HepG2 (cell line): ENCODE data around the gene YY1. TPM values are rescaled to one million over a fixed set of nuclear protein-coding genes. Genes with fewer than 3 reads are reported as not detected.

Experiments used
- CBX1 ChIP-seq: IDR thresholded peaks from one replicate; pipeline ENCODE4 v1.6.1; 2016; ENCODE audit warnings: antibody characterized with exemption, low read depth
- CEBPB ChIP-seq: IDR thresholded peaks from 2 replicates; pipeline ENCODE4 v1.6.1; 2011; ENCODE audit warnings: low read depth, low read length, improper control_type of control experiment, borderline replicate concordance
- HNF4G ChIP-seq, 2 experiments: sonication (generic) in 1 of 2; formaldehyde crosslinking in 1 of 2; IDR thresholded peaks; 2 replicates each; pipeline versions ENCODE4 v1.4.0 to v1.6.1; 2011 to 2020; ENCODE audit warnings: borderline replicate concordance in 2 of 2, low read depth in 2 of 2, mild to moderate bottlenecking in 2 of 2, low read length in 1 of 2, missing genetic modification reagents in 1 of 2, moderate library complexity in 1 of 2
- PHF20 ChIP-seq: sonication (generic); formaldehyde crosslinking; IDR thresholded peaks from 2 replicates; pipeline ENCODE4 v1.5.0; 2020; ENCODE audit warnings: mild to moderate bottlenecking, missing genetic modification reagents
- ZBTB42 ChIP-seq: sonication (generic); formaldehyde crosslinking; IDR thresholded peaks from 2 replicates; pipeline ENCODE4 v1.5.0; 2020; ENCODE audit warnings: mild to moderate bottlenecking, missing genetic modification reagents
- ZNF30 ChIP-seq: sonication (generic); formaldehyde crosslinking; IDR thresholded peaks from 2 replicates; pipeline ENCODE4 v1.5.0; 2020; ENCODE audit warnings: mild to moderate bottlenecking, missing genetic modification reagents
- ZZZ3 ChIP-seq: sonication (generic); formaldehyde crosslinking; IDR thresholded peaks from 2 replicates; pipeline ENCODE4 v1.4.0; 2020; ENCODE audit warnings: missing genetic modification reagents, mild to moderate bottlenecking, borderline replicate concordance
- polyA plus RNA-seq, 8 experiments: library from polyadenylated mRNA; depleted of rRNA in 3 of 8; stranded (reverse) in 7 of 8; unstranded in 1 of 8; fragments of >200 nt; fragmentation: Illumina TruSeq in 4 of 8; extraction: Trizol in 4 of 8; gene quantifications; 2 replicates each; pipeline versions ENCODE4 v1.2.1 to v1.2.3, GENCODE V29; 2011 to 2016; ENCODE audit warnings: low read depth in 4 of 8, missing spikeins in 1 of 8, mixed read lengths in 1 of 8; ENCODE audit not compliant: insufficient read depth in 1 of 8
- total RNA-seq, 5 experiments: library from RNA; depleted of rRNA; stranded (reverse); fragments of >200 nt; fragmentation: Illumina TruSeq; extraction: Trizol; gene quantifications; 2 replicates each; pipeline ENCODE4 v1.2.3, GENCODE V29; 2016; ENCODE audit warnings: low read depth in 1 of 5
- TF ChIP-seq, protein P1 (sequence below): IDR thresholded peaks from 2 replicates; pipeline ENCODE4 v1.6.1; 2012; ENCODE audit warnings: low read length, improper control_type of control experiment
- TF ChIP-seq, protein P2 (sequence below): sonication (generic); formaldehyde crosslinking; IDR thresholded peaks from 2 replicates; pipeline ENCODE4 v1.4.0; 2020; ENCODE audit warnings: missing genetic modification reagents
- TF ChIP-seq, protein P3 (sequence below): sonication (generic); formaldehyde crosslinking; IDR thresholded peaks from 2 replicates; pipeline ENCODE4 v1.9.0; 2022; ENCODE audit warnings: low read depth, missing genetic modification reagents
- TF ChIP-seq, protein P4 (sequence below): IDR thresholded peaks from 2 replicates; pipeline ENCODE4 v1.6.1; 2016
- TF ChIP-seq, protein P5 (sequence below): sonication (generic); formaldehyde crosslinking; IDR thresholded peaks from 2 replicates; pipeline ENCODE4 v1.4.0; 2020; ENCODE audit warnings: mild to moderate bottlenecking, missing genetic modification reagents

Gene YY1
- total and polyA plus RNA-seq, 2 of the 13 experiments (the other 11 are each of a cell fraction or from before 2014, with no cell fraction given): 29.4 to 68.1 TPM

DNA sequence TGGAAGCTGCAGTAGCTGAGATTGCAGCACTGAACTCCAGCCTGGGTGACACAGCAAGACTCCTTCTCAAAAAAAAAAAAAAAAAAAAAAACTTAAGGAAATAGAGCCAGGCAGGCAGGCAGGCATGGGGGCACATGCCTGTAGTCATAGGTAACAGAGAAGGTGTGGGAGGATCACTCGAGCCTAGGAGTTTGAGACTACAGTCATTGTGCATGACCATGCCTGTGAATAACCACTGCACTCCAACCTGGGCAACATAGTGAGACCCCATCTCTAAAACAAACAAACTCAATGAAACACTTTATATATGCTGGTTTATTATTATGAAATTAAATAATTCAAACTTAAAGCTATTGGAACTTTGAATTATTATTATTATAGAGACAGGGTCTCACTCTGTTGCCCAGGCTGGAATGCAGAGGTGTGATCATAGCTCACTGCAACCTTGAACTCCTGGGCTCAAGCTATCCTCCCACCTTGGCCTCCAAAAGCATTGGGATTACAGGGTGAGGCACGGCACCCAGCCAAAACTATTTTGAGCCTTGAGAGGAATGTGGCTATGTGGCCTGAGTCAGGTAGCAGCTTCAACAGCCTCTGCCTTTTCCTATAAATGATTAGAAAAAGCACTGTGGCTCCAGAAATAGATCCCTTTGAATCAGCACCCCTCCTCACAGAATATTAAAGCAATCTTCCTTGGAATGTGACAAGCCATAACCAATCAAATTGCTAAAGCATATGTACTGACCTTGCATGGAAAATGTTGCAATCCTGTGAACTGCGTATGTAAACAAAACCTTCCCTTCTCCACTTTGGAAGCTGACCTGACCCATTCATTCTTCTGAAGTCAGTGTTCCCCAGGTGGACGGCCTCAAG lies 34.7 kb upstream of the YY1 start (continued):
- TF ChIP-seq, protein P1, sequence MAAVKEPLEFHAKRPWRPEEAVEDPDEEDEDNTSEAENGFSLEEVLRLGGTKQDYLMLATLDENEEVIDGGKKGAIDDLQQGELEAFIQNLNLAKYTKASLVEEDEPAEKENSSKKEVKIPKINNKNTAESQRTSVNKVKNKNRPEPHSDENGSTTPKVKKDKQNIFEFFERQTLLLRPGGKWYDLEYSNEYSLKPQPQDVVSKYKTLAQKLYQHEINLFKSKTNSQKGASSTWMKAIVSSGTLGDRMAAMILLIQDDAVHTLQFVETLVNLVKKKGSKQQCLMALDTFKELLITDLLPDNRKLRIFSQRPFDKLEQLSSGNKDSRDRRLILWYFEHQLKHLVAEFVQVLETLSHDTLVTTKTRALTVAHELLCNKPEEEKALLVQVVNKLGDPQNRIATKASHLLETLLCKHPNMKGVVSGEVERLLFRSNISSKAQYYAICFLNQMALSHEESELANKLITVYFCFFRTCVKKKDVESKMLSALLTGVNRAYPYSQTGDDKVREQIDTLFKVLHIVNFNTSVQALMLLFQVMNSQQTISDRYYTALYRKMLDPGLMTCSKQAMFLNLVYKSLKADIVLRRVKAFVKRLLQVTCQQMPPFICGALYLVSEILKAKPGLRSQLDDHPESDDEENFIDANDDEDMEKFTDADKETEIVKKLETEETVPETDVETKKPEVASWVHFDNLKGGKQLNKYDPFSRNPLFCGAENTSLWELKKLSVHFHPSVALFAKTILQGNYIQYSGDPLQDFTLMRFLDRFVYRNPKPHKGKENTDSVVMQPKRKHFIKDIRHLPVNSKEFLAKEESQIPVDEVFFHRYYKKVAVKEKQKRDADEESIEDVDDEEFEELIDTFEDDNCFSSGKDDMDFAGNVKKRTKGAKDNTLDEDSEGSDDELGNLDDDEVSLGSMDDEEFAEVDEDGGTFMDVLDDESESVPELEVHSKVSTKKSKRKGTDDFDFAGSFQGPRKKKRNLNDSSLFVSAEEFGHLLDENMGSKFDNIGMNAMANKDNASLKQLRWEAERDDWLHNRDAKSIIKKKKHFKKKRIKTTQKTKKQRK: no peak
- TF ChIP-seq, protein P2, sequence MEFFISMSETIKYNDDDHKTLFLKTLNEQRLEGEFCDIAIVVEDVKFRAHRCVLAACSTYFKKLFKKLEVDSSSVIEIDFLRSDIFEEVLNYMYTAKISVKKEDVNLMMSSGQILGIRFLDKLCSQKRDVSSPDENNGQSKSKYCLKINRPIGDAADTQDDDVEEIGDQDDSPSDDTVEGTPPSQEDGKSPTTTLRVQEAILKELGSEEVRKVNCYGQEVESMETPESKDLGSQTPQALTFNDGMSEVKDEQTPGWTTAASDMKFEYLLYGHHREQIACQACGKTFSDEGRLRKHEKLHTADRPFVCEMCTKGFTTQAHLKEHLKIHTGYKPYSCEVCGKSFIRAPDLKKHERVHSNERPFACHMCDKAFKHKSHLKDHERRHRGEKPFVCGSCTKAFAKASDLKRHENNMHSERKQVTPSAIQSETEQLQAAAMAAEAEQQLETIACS (CRISPR knock-in tag): no peak
- TF ChIP-seq, protein P3, sequence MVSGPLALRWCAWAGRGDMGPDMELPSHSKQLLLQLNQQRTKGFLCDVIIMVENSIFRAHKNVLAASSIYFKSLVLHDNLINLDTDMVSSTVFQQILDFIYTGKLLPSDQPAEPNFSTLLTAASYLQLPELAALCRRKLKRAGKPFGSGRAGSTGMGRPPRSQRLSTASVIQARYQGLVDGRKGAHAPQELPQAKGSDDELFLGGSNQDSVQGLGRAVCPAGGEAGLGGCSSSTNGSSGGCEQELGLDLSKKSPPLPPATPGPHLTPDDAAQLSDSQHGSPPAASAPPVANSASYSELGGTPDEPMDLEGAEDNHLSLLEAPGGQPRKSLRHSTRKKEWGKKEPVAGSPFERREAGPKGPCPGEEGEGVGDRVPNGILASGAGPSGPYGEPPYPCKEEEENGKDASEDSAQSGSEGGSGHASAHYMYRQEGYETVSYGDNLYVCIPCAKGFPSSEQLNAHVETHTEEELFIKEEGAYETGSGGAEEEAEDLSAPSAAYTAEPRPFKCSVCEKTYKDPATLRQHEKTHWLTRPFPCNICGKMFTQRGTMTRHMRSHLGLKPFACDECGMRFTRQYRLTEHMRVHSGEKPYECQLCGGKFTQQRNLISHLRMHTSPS: no peak
- TF ChIP-seq ZZZ3 (CRISPR knock-in tag): no peak
- peak; percentile 98 for TF ChIP-seq CEBPB
- no peak for TF ChIP-seq ZBTB42 (CRISPR knock-in tag)
- TF ChIP-seq, protein P4, sequence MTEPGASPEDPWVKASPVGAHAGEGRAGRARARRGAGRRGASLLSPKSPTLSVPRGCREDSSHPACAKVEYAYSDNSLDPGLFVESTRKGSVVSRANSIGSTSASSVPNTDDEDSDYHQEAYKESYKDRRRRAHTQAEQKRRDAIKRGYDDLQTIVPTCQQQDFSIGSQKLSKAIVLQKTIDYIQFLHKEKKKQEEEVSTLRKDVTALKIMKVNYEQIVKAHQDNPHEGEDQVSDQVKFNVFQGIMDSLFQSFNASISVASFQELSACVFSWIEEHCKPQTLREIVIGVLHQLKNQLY (CRISPR knock-in tag): peak; percentile 69
- TF ChIP-seq HNF4G (IDR thresholded peaks at IDR 0.05; ENCODE audit: borderline replicate concordance, low read depth, low read length): peak; percentile 49; the same call in 1 of the 2 replicates
- no peak for TF ChIP-seq HNF4G (CRISPR knock-in tag; IDR thresholded peaks at IDR 0.05; ENCODE audit: borderline replicate concordance, low read depth)
- TF ChIP-seq CBX1: no peak
- no peak for TF ChIP-seq ZNF30 (CRISPR knock-in tag)
- TF ChIP-seq, protein P5, sequence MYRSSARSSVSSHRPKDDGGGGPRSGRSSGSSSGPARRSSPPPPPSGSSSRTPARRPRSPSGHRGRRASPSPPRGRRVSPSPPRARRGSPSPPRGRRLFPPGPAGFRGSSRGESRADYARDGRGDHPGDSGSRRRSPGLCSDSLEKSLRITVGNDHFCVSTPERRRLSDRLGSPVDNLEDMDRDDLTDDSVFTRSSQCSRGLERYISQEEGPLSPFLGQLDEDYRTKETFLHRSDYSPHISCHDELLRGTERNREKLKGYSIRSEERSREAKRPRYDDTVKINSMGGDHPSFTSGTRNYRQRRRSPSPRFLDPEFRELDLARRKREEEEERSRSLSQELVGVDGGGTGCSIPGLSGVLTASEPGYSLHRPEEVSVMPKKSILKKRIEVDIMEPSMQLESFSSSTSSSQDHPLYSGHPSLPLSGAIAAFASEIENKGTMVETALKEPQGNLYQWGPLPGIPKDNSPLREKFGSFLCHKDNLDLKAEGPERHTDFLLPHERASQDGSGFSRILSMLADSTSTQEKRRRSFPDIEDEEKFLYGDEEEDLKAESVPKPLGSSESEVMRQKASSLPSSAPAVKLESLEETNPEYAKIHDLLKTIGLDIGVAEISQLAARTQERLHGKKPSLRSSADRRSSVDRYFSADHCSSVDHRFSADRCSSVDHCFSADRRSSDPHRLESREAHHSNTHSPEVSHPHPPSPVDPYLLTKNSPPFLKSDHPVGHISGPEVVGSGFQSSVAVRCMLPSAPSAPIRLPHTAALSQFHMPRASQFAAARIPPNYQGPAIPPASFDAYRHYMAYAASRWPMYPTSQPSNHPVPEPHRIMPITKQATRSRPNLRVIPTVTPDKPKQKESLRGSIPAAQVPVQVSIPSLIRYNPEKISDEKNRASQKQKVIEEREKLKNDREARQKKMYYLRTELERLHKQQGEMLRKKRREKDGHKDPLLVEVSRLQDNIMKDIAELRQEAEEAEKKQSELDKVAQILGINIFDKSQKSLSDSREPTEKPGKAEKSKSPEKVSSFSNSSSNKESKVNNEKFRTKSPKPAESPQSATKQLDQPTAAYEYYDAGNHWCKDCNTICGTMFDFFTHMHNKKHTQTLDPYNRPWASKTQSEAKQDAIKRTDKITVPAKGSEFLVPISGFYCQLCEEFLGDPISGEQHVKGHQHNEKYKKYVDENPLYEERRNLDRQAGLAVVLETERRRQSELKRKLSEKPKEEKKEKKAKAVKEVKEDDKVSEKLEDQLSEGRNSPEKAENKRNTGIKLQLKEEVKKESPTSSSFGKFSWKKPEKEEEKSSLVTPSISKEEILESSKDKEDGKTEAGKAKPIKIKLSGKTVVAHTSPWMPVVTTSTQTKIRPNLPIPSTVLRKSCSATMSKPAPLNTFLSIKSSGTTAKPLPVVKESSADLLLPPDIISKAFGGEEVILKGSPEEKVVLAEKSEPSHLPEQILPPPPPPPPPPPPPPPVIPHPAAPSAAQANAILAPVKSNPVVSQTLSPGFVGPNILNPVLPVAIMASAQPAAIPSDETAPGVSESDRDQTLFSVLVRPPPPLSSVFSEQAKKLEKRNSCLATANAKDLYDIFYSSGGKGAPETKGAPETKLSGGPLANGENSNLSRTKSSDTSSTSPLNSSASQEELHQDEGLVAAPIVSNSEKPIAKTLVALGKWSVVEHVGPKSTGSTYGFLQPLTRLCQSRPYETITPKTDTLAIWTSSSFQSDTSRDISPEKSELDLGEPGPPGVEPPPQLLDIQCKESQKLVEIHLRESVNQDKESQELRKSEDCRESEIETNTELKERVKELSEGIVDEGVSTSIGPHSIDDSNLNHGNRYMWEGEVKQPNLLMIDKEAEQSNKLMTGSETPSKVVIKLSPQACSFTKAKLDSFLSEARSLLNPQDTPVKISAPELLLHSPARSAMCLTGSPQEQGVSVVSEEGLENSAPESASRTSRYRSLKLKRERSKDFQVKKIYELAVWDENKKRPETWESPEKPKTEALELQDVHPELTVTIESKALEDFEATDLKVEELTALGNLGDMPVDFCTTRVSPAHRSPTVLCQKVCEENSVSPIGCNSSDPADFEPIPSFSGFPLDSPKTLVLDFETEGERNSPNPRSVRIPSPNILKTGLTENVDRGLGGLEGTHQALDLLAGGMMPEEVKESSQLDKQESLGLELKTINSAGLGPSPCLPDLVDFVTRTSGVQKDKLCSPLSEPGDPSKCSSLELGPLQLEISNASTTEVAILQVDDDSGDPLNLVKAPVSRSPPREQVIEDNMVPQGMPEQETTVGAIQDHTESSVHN: no peak
- TF ChIP-seq PHF20 (CRISPR knock-in tag): no peak
